Panc1 (cell line): ENCODE results near the gene MYBPHL. TPM values are rescaled to one million over a fixed set of nuclear protein-coding genes. Genes with fewer than 3 reads are reported as not detected.

Source experiments
- ATAC-seq: fragments of 200-7000 bp; cut with Tn5 transposase; 2 replicates; pipeline ENCODE4 v1.9.1; 2020; ENCODE audit warnings: mild to moderate bottlenecking, moderate library complexity
- BruUV-seq: library from RNA; stranded (reverse); fragments of 400-500 nt; replicated peaks from 2 replicates; lab custom pipeline; 2021; lab: Mats Ljungman, UMichigan
- CTCF ChIA-PET: fragments of 300-600 bp; sonication (Branson Sonifier 250); formaldehyde crosslinking; loops from one replicate; lab custom pipeline; 2022; ENCODE audit warnings: antibody characterized with exemption; lab: Charles Lee
- POLR2A ChIA-PET: fragments of 300-600 bp; sonication (Branson Sonifier 250); formaldehyde crosslinking; loops from one replicate; lab custom pipeline; 2022; ENCODE audit warnings: antibody characterized with exemption; lab: Charles Lee
- DNase-seq: peaks from one replicate; pipeline ENCODE4 v3.0.0-alpha.2; 2010; ENCODE audit warnings: low read depth, low spot score
- H3K27ac ChIP-seq: 2 replicates; pipeline ENCODE4 v1.5.1; 2011; ENCODE audit warnings: mild to moderate bottlenecking, low read length, inconsistent platforms
- H3K27me3 ChIP-seq: fragments of 200-500 bp; sonication (Bioruptor generic); 2 replicates; pipeline ENCODE4 v1.6.0; 2014; ENCODE audit warnings: low read length, inconsistent platforms; ENCODE audit not compliant: control insufficient read depth, insufficient read depth
- H3K36me3 ChIP-seq: fragments of 200-500 bp; sonication (Bioruptor generic); 2 replicates; pipeline ENCODE4 v1.5.1; 2014; ENCODE audit warnings: inconsistent platforms, mild to moderate bottlenecking, low read length, moderate library complexity; ENCODE audit not compliant: control insufficient read depth, insufficient read depth
- H3K4me1 ChIP-seq: 2 replicates; pipeline ENCODE4 v1.5.1; 2011; ENCODE audit warnings: inconsistent platforms, mild to moderate bottlenecking, low read length, moderate library complexity; ENCODE audit not compliant: control insufficient read depth, insufficient read depth
- H3K4me3 ChIP-seq, 2 experiments: 2 replicates each; pipeline ENCODE4 v1.5.1; 2011 to 2012; ENCODE audit warnings: low read depth in 2 of 2, low read length in 2 of 2, mild to moderate bottlenecking in 2 of 2, inconsistent platforms in 1 of 2, moderate library complexity in 1 of 2
- H3K9me3 ChIP-seq: fragments of 200-500 bp; sonication (Bioruptor generic); 2 replicates; pipeline ENCODE4 v1.5.1; 2014; ENCODE audit warnings: low read depth, mild to moderate bottlenecking, inconsistent platforms, low read length, moderate library complexity; ENCODE audit not compliant: control insufficient read depth, insufficient read depth
- CTCF ChIP-seq: fragments of 450-650 bp; IDR thresholded peaks from 2 replicates; pipeline ENCODE4 v1.5.1; 2017; ENCODE audit warnings: mild to moderate bottlenecking
- POLR2AphosphoS5 ChIP-seq: IDR thresholded peaks from 2 replicates; pipeline ENCODE4 v1.6.1; 2012; ENCODE audit warnings: mild to moderate bottlenecking, low read depth, low read length, moderate library complexity
- SIN3A ChIP-seq: IDR thresholded peaks from 2 replicates; pipeline ENCODE4 v1.6.1; 2012; ENCODE audit warnings: low read depth, mild to moderate bottlenecking, low read length, moderate library complexity, borderline replicate concordance; ENCODE audit not compliant: insufficient read depth
- TCF7L2 ChIP-seq: IDR thresholded peaks from 2 replicates; pipeline ENCODE4 v1.6.1; 2011; ENCODE audit warnings: mild to moderate bottlenecking, low read depth, low read length, inconsistent platforms
- in situ Hi-C: cut with HindIII; loops from 2 replicates; pipeline ENCODE4 v1.10.0; 2016; ENCODE audit warnings: low sequenced_read_pairs, low pct_unique_long_range_greater_than_20kb
- intact Hi-C: fragments of 100-400 bp; cut with micrococcal nuclease; formaldehyde crosslinking; loops from one replicate; pipeline ENCODE4 v1.10.0; 2022; ENCODE audit not compliant: unreplicated experiment
- total RNA-seq: library from RNA; stranded (reverse); gene quantifications from one replicate; pipeline ENCODE4 v1.2.1, GENCODE V29; 2021; ENCODE audit not compliant: unreplicated experiment
- TF ChIP-seq, protein P1 (sequence below), 2 experiments: IDR thresholded peaks; 2 replicates each; pipeline ENCODE4 v1.6.1; 2011 to 2012; ENCODE audit warnings: low read depth in 2 of 2, control low read depth in 1 of 2, low read length in 1 of 2, mild to moderate bottlenecking in 1 of 2, moderate library complexity in 1 of 2; ENCODE audit not compliant: insufficient read depth in 1 of 2

MYBPHL gene
- total RNA-seq, 1 experiment from 2014 or later, result not detected

DNA sequence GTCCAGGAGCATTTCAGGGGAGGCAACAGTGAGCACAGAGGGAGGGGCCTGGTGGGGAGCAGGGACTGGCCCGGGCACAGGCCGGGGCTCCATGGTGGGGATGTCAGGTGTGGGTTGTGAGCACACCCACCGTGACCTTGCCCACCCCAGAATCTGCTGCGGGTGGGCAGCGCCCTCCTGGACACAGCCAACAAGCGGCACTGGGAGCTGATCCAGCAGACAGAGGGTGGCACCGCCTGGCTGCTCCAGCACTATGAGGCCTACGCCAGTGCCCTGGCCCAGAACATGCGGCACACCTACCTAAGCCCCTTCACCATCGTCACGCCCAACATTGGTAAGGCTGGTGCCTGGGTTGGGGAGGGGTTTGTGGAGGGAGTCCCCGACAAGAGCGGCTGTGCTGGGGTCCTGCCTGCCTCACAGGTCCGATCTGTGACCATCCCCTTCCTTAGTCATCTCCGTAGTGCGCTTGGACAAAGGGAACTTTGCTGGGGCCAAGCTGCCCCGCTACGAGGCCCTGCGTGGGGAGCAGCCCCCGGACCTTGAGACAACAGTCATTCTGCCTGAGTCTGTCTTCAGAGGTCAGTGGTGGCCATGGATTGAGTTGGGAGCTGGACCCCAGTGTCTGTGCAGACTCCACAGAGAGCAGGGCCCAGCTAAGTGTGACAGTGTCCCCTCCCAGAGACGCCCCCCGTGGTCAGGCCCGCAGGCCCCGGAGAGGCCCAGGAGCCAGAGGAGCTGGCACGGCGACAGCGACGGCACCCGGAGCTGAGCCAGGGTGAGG lies 38.2 kb downstream of the MYBPHL start:
- H3K4me1 ChIP-seq, result no peaks in the 10 kb centered on the region; the same call in none of the 2 replicates
- no TSS peak for BruUV-seq

GRCh38 chr1:109267743-109268300 lies 39.0 kb downstream of the MYBPHL start:
- CTCF ChIA-PET, result interaction anchor here (0.5 kb wide), 1 partner anchor 21 kb away, joined by 3 read pairs; no protein-coding TSS in a partner anchor
- no peak for TF ChIP-seq SIN3A
- TF ChIP-seq TCF7L2, result no peak
- no peak for TF ChIP-seq POLR2AphosphoS5
- TF ChIP-seq, protein P1, sequence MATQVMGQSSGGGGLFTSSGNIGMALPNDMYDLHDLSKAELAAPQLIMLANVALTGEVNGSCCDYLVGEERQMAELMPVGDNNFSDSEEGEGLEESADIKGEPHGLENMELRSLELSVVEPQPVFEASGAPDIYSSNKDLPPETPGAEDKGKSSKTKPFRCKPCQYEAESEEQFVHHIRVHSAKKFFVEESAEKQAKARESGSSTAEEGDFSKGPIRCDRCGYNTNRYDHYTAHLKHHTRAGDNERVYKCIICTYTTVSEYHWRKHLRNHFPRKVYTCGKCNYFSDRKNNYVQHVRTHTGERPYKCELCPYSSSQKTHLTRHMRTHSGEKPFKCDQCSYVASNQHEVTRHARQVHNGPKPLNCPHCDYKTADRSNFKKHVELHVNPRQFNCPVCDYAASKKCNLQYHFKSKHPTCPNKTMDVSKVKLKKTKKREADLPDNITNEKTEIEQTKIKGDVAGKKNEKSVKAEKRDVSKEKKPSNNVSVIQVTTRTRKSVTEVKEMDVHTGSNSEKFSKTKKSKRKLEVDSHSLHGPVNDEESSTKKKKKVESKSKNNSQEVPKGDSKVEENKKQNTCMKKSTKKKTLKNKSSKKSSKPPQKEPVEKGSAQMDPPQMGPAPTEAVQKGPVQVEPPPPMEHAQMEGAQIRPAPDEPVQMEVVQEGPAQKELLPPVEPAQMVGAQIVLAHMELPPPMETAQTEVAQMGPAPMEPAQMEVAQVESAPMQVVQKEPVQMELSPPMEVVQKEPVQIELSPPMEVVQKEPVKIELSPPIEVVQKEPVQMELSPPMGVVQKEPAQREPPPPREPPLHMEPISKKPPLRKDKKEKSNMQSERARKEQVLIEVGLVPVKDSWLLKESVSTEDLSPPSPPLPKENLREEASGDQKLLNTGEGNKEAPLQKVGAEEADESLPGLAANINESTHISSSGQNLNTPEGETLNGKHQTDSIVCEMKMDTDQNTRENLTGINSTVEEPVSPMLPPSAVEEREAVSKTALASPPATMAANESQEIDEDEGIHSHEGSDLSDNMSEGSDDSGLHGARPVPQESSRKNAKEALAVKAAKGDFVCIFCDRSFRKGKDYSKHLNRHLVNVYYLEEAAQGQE (IDR thresholded peaks at IDR 0.05; ENCODE audit: insufficient read depth in 1 of 2, low read depth in 2 of 2, low read length in 1 of 2), result no peak
- TF ChIP-seq CTCF, result no peak
- Histone ChIP-seq H3K4me3 (no peak overlapping the region), H3K27ac (no peak overlapping the region), H3K9me3 (no peaks in the 10 kb centered on the region), H3K4me1 (no peaks in the 10 kb centered on the region; the same call in 1 of the 2 replicates), H3K36me3 (no peaks in the 10 kb centered on the region), H3K27me3 (no peaks in the 10 kb centered on the region)
- no TSS peak for BruUV-seq
- POLR2A ChIA-PET, result interaction anchor here (0.7 kb wide), 1 partner anchor 8 kb away, joined by 3 read pairs; no protein-coding TSS in a partner anchor
- ATAC-seq (no peak), DNase-seq (no peak)
- in situ Hi-C loops (no loop called here), intact Hi-C loops (no loop called here)

More for the DNA sequence above, 38.2 kb downstream of the MYBPHL start:
- no peak for DNase-seq
- no peak for TF ChIP-seq POLR2AphosphoS5
- no peak for TF ChIP-seq CTCF
- no peak for TF ChIP-seq SIN3A
- no peak for TF ChIP-seq TCF7L2
- TF ChIP-seq, protein P1 (IDR thresholded peaks at IDR 0.05; ENCODE audit: insufficient read depth in 1 of 2, low read depth in 2 of 2, low read length in 1 of 2), result no peak
- Histone ChIP-seq H3K9me3 (no peaks in the 10 kb centered on the region), H3K27ac (no peak overlapping the region), H3K27me3 (no peaks in the 10 kb centered on the region), H3K36me3 (no peaks in the 10 kb centered on the region), H3K4me3 (no peak overlapping the region)
- CTCF ChIA-PET, result interaction anchor here (0.5 kb wide), 1 partner anchor 22 kb away, joined by 3 read pairs; no protein-coding TSS in a partner anchor
- in situ Hi-C loops, result no loop called here
- POLR2A ChIA-PET, result interaction anchor here (0.7 kb wide), 1 partner anchor 8 kb away, joined by 3 read pairs; no protein-coding TSS in a partner anchor
- intact Hi-C loops, result no loop called here
- no peak for ATAC-seq
